Ascending aorta (tissue), 2 donors: ENCODE results near the gene NTRK1. TPM values are rescaled to one million over a fixed set of nuclear protein-coding genes. Genes with fewer than 3 reads are reported as not detected.

ENCODE experiments used
- DNase-seq, 2 donors: peaks; one replicate each; pipeline ENCODE4 v3.0.0-alpha.2; 2019; ENCODE audit warnings: low spot score in 2 of 2
- H3K27ac ChIP-seq, 2 donors: fragments of 200-600 bp; sonication (generic); one replicate each; pipeline ENCODE4 v1.5.1; 2016 to 2017; ENCODE audit warnings: mild to moderate bottlenecking in 1 of 2
- H3K27me3 ChIP-seq: fragments of 200-600 bp; sonication (generic); one replicate; pipeline ENCODE4 v1.5.1; 2017
- H3K36me3 ChIP-seq, 2 donors: fragments of 200-600 bp; sonication (generic); one replicate each; pipeline ENCODE4 v1.5.1; 2016
- H3K4me1 ChIP-seq, 2 donors: fragments of 200-600 bp; sonication (generic); one replicate each; pipeline ENCODE4 v1.5.1; 2016 to 2017; ENCODE audit warnings: mild to moderate bottlenecking in 1 of 2
- H3K4me3 ChIP-seq, 2 donors: fragments of 200-600 bp; sonication (generic); one replicate each; pipeline ENCODE4 v1.5.1; 2016 to 2017; ENCODE audit warnings: mild to moderate bottlenecking in 1 of 2
- H3K9me3 ChIP-seq, 2 donors: fragments of 200-600 bp; sonication (generic); one replicate each; pipeline ENCODE4 v1.5.1; 2016
- CTCF ChIP-seq, 3 experiments: fragments of 200-600 bp in 2 of 3; fragments of 450-650 bp in 1 of 3; sonication (generic) in 2 of 3; IDR thresholded peaks; one replicate each; pipeline ENCODE4 v1.5.1; 2016 to 2019; ENCODE audit warnings: antibody characterized with exemption in 3 of 3, mild to moderate bottlenecking in 1 of 3, moderate library complexity in 1 of 3
- intact Hi-C: fragments of 100-400 bp; cut with DNase I; formaldehyde crosslinking; loops from one replicate; pipeline ENCODE4 v1.15.1; 2023
- total RNA-seq: library from RNA; depleted of rRNA; stranded (reverse); fragments of >200 nt; gene quantifications from one replicate; pipeline ENCODE4 v1.1.0, GENCODE V29; 2016

The NTRK1 gene
- total RNA-seq, 1 donor from 2014 or later = not detected

- Histone ChIP-seq H3K27me3 (no peaks in the 10 kb centered on the region), H3K4me3 (no peak overlapping the region), H3K4me1 (no peaks in the 10 kb centered on the region), H3K27ac (no peak overlapping the region), H3K9me3 (no peaks in the 10 kb centered on the region), H3K36me3 (no peaks in the 10 kb centered on the region)
- intact Hi-C loops = no loop called here
- TF ChIP-seq CTCF (IDR thresholded peaks at IDR 0.05) = no peak
- DNase-seq = no peak
These were observed 15.6 kb downstream of the NTRK1 start for GRCh38 chr1:156876281-156876680.

- Histone ChIP-seq H3K4me1 (no peaks in the 10 kb centered on the region), H3K27ac (no peak overlapping the region), H3K4me3 (no peak overlapping the region), H3K36me3 (no peaks in the 10 kb centered on the region), H3K9me3 (no peaks in the 10 kb centered on the region), H3K27me3 (no peaks in the 10 kb centered on the region)
- intact Hi-C loops = no loop called here
- DNase-seq = no peak
- TF ChIP-seq CTCF (IDR thresholded peaks at IDR 0.05) = no peak
These were observed 16.9 kb downstream of the NTRK1 start for GRCh38 chr1:156877433-156878170.

GRCh38 chr1:156879876-156880275 is 19.2 kb downstream of the NTRK1 start:
- intact Hi-C loops = no loop called here

GRCh38 chr1:156880473-156880872 is 19.8 kb downstream of the NTRK1 start:
- H3K4me1 ChIP-seq = no peaks in the 10 kb centered on the region
- DNase-seq = no peak
- no peak for TF ChIP-seq CTCF (IDR thresholded peaks at IDR 0.05)
- no peaks in the 10 kb centered on the region for H3K36me3 ChIP-seq
- no peak overlapping the region for H3K4me3 ChIP-seq
- H3K27me3 ChIP-seq = no peaks in the 10 kb centered on the region
- no peak overlapping the region for H3K27ac ChIP-seq
- H3K9me3 ChIP-seq = no peaks in the 10 kb centered on the region
- intact Hi-C loops = no loop called here

More at GRCh38 chr1:156879876-156880275, 19.2 kb downstream of the NTRK1 start:
- no peaks in the 10 kb centered on the region for H3K9me3 ChIP-seq
- H3K27me3 ChIP-seq = no peaks in the 10 kb centered on the region
- no peak overlapping the region for H3K27ac ChIP-seq
- no peak for TF ChIP-seq CTCF (IDR thresholded peaks at IDR 0.05)
- DNase-seq = no peak
- H3K36me3 ChIP-seq = no peaks in the 10 kb centered on the region
- H3K4me1 ChIP-seq = no peaks in the 10 kb centered on the region
- H3K4me3 ChIP-seq = no peak overlapping the region

GRCh38 chr1:156881101-156881500 is 20.4 kb downstream of the NTRK1 start:
- H3K27ac ChIP-seq = no peak overlapping the region
- H3K36me3 ChIP-seq = no peaks in the 10 kb centered on the region
- no peaks in the 10 kb centered on the region for H3K4me1 ChIP-seq
- H3K27me3 ChIP-seq = no peaks in the 10 kb centered on the region
- no peaks in the 10 kb centered on the region for H3K9me3 ChIP-seq
- TF ChIP-seq CTCF (IDR thresholded peaks at IDR 0.05) = no peak
- no peak overlapping the region for H3K4me3 ChIP-seq
- DNase-seq = no peak
- intact Hi-C loops = no loop called here
